ENCODE measurements around the gene SLBP. TPM values are rescaled to one million over a fixed set of nuclear protein-coding genes. Genes with fewer than 3 reads are reported as not detected.

Gene SLBP
- total and polyA plus RNA-seq, 2 donors (not counting 3 experiments of a cell fraction or from before 2014, with no cell fraction given) = 48.3 to 63.1 TPM

- DNase-seq (ENCODE audit: low read depth, low spot score) (no peak), FAIRE-seq (no peak)
- Histone ChIP-seq H3K27me3 (ENCODE audit: control insufficient read depth in 2 of 2, insufficient read depth in 2 of 2, low read length in 2 of 2) (no peaks in the 10 kb centered on the region), H4K20me1 (replicated peaks; ENCODE audit: control insufficient read depth, extremely low read depth, insufficient read depth, low read length) (no peaks in the 10 kb centered on the region), H3K4me1 (ENCODE audit: control insufficient read depth, extremely low read depth, insufficient read depth, low read length) (no peaks in the 10 kb centered on the region), H2AFZ (ENCODE audit: low read depth, low read length) (no peak overlapping the region), H3K36me3 (ENCODE audit: control insufficient read depth in 2 of 2, extremely low read depth in 1 of 2, insufficient read depth in 2 of 2, low read length in 2 of 2) (no peaks in the 10 kb centered on the region), H3K4me3 (replicated peaks in 1 of 3; ENCODE audit: insufficient read depth in 1 of 3, low read depth in 1 of 3, low read length in 3 of 3) (no peak overlapping the region), H3K4me2 (ENCODE audit: insufficient read depth, low read length) (no peak overlapping the region), H3K27ac (ENCODE audit: insufficient read depth, low read depth, low read length) (no peak overlapping the region), H3K9me3 (replicated peaks; ENCODE audit: control insufficient read depth, insufficient read depth, low read length) (no peaks in the 10 kb centered on the region), H3K9ac (replicated peaks; ENCODE audit: extremely low read depth, insufficient read depth, low read length) (no peak overlapping the region), H3K9me1 (replicated peaks; ENCODE audit: control insufficient read depth, extremely low read depth, insufficient read depth, low read length) (no peaks in the 10 kb centered on the region), H3K79me2 (ENCODE audit: control insufficient read depth, insufficient read depth, low read length) (no peaks in the 10 kb centered on the region)
- TF ChIP-seq EZH2 (IDR thresholded peaks at IDR 0.05; ENCODE audit: borderline replicate concordance, low read depth, low read length, severe bottlenecking) (no peak), JUN (IDR thresholded peaks at IDR 0.05; ENCODE audit: borderline replicate concordance, insufficient read depth, insufficient read length, low read depth) (no peak), GATA2 (IDR thresholded peaks at IDR 0.05; ENCODE audit: insufficient read depth, insufficient read length, low read depth, low read length) (no peak), POLR2A (IDR thresholded peaks at IDR 0.05; ENCODE audit: low read depth, low read length) (no peak), FOS (IDR thresholded peaks at IDR 0.05; ENCODE audit: borderline replicate concordance, insufficient read depth, low read length) (no peak), MYC (IDR thresholded peaks at IDR 0.05; ENCODE audit: low read depth, low read length) (no peak), POLR2AphosphoS5 (IDR thresholded peaks at IDR 0.05; ENCODE audit: insufficient read depth, low read depth, low read length) (no peak)
- TF ChIP-seq, protein P1, sequence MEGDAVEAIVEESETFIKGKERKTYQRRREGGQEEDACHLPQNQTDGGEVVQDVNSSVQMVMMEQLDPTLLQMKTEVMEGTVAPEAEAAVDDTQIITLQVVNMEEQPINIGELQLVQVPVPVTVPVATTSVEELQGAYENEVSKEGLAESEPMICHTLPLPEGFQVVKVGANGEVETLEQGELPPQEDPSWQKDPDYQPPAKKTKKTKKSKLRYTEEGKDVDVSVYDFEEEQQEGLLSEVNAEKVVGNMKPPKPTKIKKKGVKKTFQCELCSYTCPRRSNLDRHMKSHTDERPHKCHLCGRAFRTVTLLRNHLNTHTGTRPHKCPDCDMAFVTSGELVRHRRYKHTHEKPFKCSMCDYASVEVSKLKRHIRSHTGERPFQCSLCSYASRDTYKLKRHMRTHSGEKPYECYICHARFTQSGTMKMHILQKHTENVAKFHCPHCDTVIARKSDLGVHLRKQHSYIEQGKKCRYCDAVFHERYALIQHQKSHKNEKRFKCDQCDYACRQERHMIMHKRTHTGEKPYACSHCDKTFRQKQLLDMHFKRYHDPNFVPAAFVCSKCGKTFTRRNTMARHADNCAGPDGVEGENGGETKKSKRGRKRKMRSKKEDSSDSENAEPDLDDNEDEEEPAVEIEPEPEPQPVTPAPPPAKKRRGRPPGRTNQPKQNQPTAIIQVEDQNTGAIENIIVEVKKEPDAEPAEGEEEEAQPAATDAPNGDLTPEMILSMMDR (IDR thresholded peaks at IDR 0.05; ENCODE audit: extremely low read depth in 1 of 2, insufficient read depth in 1 of 2, low read depth in 1 of 2, low read length in 2 of 2) = no peak
- TF ChIP-seq, protein P2, sequence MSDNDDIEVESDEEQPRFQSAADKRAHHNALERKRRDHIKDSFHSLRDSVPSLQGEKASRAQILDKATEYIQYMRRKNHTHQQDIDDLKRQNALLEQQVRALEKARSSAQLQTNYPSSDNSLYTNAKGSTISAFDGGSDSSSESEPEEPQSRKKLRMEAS (IDR thresholded peaks at IDR 0.05; ENCODE audit: insufficient read depth, insufficient read length) = no peak
- dilution Hi-C loops (cut with MboI; ENCODE audit: extremely low pct_ligation_motif_present, low sequenced_read_pairs) (no loop called here), intact Hi-C loops (cut with micrococcal nuclease) (no loop called here)
- ChIA-PET CTCF (no interaction called here), POLR2A (no interaction called here)
- no TSS peak for BruUV-seq (replicated peaks)
Measured at GRCh38 chr4:1659104-1660043, 52.7 kb downstream of the SLBP start.

Data from endothelial cell of umbilical vein (primary cell).